Epithelial cell of prostate (primary cell): ENCODE measurements around the gene PARP8.

Experiments
- DNase-seq: peaks from one replicate; pipeline ENCODE4 v3.0.0-alpha.2; 2011; ENCODE audit warnings: low read depth, low spot score
- H3K27ac ChIP-seq: fragments of 450-650 bp; 2 replicates; pipeline ENCODE4 v1.5.1; 2017; ENCODE audit warnings: mild to moderate bottlenecking

The PARP8 gene

GRCh38 chr5:50829023-50829422 is 162.6 kb downstream of the PARP8 start:
- no peak for DNase-seq
- H3K27ac ChIP-seq, result no peak overlapping the region

DNA sequence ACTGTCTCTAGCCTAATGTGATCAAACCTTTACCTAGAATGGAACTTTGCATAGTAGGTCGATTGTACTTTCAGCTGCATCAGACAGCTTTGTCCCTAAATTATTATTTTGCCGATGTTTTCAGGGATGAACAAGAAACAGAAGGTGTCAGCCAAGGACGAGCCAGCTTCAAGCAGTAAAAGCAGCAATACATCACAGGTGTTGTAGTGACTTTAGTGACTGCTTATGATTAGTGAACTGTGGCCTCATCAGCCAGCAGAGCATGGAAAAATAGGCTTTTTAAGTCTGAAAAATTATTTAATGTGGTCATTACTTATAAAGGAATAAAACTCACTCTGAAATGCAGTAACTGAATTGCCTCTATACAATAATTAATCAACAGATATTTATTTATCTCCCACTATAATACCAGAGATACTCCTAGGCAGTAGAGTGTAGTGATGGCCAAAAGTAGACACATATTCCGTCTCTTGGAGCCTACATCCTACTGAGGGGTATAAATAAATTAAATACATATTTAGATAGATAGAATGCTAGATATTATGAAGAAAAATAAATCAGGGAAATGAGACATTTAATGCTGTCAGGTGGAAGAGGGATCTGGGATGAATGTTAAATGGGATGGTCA is 166.3 kb downstream of the PARP8 start:
- no peak overlapping the region for H3K27ac ChIP-seq
- DNase-seq, result no peak

- no peak overlapping the region for H3K27ac ChIP-seq
- no peak for DNase-seq
Measured at GRCh38 chr5:50836356-50836755, 169.9 kb downstream of the PARP8 start.

- no peak for DNase-seq
- H3K27ac ChIP-seq, result no peak overlapping the region
Measured at GRCh38 chr5:50839472-50839871, 173.0 kb downstream of the PARP8 start.

DNA sequence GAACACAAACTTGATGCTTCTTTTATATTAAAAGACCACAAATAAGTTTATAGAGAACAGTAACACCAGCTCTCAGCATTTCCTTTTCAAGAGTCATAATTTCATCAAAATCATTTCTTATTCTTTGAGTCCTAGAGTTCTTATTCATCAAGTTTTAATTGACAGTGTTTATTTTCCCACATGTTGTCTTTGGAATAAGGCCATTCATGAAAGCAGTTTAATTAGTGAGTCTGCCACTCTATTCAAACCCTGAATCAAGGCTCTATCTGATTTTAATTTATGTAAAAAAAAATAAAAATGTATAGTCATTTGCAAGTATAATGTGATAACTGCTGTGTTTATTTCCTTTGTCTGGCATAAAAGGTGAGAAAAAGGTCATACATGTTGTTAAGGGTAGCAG is 176.7 kb downstream of the PARP8 start:
- DNase-seq, result no peak
- H3K27ac ChIP-seq, result no peak overlapping the region

GRCh38 chr5:50846261-50846660 is 179.8 kb downstream of the PARP8 start:
- H3K27ac ChIP-seq, result no peak overlapping the region
- no peak for DNase-seq

- no peak for DNase-seq
- H3K27ac ChIP-seq, result no peak overlapping the region
Measured at GRCh38 chr5:50849554-50849953, 183.1 kb downstream of the PARP8 start.

- H3K27ac ChIP-seq, result no peak overlapping the region
Measured at GRCh38 chr5:50853151-50853550, 186.7 kb downstream of the PARP8 start.

GRCh38 chr5:50854082-50854481 is 187.6 kb downstream of the PARP8 start:
- no peak for DNase-seq
- no peak overlapping the region for H3K27ac ChIP-seq

More at GRCh38 chr5:50853151-50853550, 186.7 kb downstream of the PARP8 start:
- no peak for DNase-seq

- no peak overlapping the region for H3K27ac ChIP-seq
- DNase-seq, result no peak
Measured at GRCh38 chr5:50855001-50855400, 188.6 kb downstream of the PARP8 start.

GRCh38 chr5:50856401-50857119 is 190.1 kb downstream of the PARP8 start:
- no peak for DNase-seq
- H3K27ac ChIP-seq, result no peak overlapping the region

DNA sequence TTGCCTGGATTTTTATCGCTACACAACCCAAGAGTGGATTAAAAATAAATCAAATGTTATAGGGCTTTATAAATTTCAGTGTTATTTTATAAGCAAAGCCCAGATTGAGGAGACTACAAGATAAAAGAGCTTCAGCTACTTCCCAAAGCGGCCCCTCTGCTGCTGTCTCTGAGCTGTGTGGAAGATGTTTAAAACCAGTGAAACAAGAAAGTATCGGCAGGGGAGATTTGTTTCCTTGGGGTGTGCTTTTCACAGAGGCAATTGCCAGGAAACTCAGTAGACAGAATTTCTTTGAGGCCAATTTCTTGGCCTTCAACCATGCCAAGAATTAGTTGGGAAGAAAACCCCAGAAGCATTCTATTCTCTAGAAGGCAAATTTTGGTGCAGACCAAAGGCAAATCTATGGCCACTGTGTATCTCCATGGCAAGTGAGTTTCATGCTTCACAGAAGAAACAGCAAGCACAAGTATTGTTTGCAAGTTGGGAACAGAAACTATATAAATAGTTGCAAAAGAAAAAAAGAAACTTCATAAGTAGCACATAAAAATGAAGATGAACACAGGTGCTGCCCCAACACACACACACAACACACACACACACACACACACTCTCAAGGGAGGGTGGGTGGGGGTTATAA is 197.2 kb downstream of the PARP8 start:
- DNase-seq, result no peak
- no peak overlapping the region for H3K27ac ChIP-seq

DNA sequence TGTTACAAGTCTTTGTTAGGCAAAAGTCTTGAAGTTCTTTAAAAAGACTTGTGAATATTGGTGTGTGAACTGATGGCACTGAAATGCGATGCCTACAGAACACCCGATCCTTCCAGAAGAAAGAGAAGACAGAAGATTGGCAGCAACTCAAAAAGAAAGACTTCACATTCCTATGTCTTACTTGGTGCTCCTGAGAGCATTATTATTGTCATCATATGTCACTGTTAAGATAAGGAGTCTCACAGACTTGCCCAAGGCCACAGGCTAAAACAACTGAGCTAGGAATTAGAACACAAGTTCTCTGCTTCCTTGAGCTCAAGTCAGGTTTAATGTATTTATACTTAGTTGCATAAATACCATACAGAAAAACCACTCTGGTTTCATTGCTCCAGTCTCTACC is 198.0 kb downstream of the PARP8 start:
- no peak for DNase-seq
- H3K27ac ChIP-seq, result no peak overlapping the region

DNA sequence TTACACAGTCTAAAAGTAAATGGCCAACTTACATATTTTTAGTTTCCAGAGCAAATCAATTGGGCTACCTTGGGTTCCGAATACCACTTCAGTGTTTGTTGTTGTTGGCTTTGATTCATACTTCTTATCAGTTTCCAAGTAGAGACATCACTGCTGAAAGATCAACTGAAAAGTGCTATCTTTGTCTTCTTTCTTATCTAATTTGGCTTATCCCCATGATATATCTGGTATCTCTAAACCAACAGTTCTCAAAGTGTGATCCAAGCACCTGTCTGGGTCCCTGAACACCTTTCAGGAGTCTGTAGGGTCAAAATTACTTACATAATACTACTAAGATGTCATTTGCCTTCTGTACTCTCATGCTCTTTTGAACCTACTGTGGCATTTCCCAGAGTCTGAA is 200.0 kb downstream of the PARP8 start:
- no peak for DNase-seq
- H3K27ac ChIP-seq, result no peak overlapping the region

- no peak overlapping the region for H3K27ac ChIP-seq
- no peak for DNase-seq
Measured at GRCh38 chr5:50867140-50867539, 200.7 kb downstream of the PARP8 start.

- no peak for DNase-seq
- no peak overlapping the region for H3K27ac ChIP-seq
Measured at GRCh38 chr5:50873595-50874277, 207.3 kb downstream of the PARP8 start.

DNA sequence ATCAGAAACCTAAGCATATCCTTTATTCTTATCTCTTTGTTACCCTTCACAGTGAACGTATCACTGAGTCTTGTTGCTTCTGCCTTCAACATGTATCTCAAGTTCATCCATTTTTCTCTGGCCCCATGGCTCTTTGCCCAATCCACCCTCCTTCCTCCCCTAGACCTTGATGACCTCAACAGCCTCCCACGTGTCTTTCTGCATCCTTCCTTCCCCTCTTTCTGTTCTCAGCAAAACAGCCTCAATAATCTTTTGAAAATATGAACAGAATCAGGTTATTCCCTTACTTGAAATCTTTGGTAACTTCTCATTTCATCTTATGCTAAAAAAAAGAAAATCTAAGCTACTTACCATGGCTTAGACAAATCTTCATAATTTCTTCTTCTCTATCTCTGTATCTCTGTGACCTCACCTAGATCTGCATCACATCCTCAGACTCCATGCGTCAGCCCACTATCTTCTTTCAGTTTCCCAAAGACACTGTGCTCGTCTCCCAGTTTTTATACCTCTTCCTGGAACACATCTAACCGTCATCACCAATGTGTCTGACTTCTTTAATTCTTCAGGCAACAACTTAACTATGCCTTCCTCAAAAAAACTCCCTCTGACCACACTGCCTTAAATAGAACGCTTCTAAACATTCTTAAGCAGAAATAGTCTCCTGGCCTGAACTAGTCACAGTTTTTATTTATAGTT is 208.0 kb downstream of the PARP8 start:
- H3K27ac ChIP-seq, result no peak overlapping the region
- DNase-seq, result no peak

DNA sequence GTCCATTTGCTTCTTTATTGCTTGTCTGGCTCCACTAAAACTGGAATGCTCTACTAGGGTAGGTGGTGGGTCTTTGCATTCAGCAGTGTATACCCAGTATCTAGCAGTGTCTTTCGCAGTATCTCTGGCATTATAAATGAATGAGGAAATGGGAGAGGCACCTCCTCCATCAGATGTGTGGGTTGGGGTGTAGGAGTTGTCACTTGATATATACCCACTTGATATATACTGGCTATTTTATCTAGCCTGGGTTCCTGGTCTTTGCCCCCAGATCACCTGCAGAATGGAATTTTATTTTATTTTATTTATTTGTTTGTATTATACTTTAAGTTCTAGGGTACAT is 208.5 kb downstream of the PARP8 start:
- H3K27ac ChIP-seq, result no peak overlapping the region
- no peak for DNase-seq

GRCh38 chr5:50878470-50878869 is 212.0 kb downstream of the PARP8 start:
- H3K27ac ChIP-seq, result no peak overlapping the region
- no peak for DNase-seq

- no peak overlapping the region for H3K27ac ChIP-seq
- no peak for DNase-seq
Measured at GRCh38 chr5:50881407-50881806, 215.0 kb downstream of the PARP8 start.
